NCI-H2227 treated with DMSO at 0.1 percent for 48 hours (cell line): Measurements from ENCODE around the gene GH2.
A peak's percentile ranks its signal among the peaks of the same experiment; 100 is the strongest.
"Not testable (repeated sequence)": the region's sequence is repeated elsewhere in the genome, so short reads cannot be mapped to it uniquely, and the experiment has no call there.

ENCODE experiments used
- DNase-seq: peaks from one replicate; lab custom pipeline; 2025; lab: John Stamatoyannopoulos, UW

GH2 gene

DNA sequence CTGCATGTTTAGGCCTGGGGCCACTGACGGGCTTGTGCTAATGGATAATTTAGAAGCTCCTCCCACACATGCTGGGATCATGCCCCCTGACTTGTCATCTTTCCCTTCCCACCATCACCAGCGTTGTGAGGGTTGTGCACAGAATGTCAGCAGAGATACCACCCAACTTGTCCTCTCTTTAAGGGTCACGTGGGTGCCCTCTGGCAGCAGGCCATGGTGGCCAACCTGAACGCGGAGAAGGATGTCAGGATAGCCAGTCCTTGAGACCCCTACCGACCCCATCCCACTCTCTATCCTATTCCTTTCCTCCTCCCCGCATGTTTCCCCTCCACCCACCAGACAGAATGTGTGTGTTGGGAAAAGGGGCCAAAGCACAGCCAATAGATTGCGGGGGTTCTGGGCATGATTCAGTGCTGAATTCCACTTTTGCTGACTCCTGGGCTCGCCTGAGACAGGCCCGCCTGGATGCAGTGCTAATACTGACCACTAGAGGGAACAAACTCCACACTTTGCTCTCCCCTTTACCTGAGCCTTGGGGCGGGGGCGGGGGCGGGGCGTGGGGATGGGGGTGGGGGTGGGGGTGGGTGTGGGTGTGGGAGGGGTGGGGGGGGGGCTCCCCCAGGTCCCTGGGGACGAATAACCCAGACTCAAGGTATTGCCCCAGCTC lies at the start of gene GH2:
GH2 (minus strand) TSS at position 10 of the 667 bp plus-strand sequence. CDS start 143 bp downstream, outside the sequence.
- DNase-seq, result no peak

DNA sequence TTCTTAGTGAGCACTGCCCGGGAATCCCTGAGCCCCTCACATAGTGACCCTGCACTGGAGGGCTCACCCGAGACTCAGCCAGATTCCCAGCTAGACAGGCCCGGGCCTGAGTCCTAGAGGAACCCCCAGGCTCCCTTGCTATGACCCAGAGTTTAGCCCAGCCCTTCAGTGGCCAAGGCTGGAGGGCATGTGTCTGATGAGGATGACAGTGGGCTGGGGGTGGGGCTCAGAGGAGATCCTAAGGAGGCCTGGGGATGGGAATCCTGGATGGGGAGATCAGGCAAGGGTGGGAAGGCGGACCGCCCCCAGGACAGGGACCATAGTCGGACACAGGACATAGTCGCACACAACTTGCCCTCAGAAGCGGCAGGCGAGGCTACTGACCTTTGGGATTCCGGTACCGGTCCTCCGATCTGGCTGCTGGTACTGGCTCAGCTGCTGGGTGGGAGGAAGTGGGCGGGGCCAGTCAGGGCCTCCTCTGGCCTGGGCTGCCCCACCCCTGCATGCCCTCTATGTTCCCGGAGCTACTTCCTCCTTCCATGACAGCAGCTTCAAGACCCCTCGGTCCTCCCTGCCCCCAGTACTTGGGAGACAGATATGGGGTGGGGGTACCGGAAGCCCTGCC lies 49.3 kb upstream of the GH2 start:
- DNase-seq, result no peak

DNA sequence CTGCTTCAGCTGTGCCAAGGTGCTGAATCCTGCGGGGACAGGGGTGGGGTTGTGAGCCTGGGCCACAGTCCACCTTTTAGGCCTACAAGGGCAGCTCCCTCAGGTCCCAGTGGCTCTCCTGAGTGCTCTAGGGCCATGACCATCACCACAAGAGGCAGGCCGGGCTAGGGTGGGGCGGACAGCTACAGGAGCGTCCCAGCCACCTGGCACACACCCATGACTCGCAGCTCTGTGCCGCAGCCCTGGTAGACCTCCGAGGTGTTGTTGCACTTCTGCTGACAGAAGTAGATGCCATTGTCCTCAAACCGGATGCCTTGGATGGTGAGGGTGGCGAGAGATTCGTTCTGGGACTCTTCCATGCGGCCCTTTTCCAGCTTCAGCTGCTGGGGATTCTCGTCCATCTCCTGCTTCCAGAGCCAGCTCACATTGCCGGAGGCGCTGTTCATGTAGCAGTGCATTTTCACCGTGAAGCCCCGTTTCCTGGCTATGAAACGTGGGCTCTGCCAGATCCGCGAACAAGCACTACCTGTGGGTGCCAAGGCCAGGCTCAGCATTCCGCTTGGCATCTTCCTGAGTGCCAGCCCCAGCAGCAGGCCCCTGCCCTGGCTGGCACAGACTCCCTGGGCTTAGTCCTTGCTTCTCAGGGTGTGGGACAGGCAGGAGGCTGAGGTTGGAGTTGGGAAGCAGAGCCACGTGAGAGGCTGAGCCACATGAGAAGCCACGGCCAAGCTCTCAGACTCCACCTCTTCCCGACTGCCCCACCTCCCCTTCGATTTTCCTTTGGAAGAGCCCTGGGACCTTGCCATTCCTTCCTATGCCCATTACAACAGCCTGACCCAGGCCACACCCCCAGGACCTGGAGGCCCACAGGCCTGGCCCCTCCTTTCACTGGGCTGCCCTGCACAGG lies 48.4 kb upstream of the GH2 start:
- DNase-seq, result no peak

DNA sequence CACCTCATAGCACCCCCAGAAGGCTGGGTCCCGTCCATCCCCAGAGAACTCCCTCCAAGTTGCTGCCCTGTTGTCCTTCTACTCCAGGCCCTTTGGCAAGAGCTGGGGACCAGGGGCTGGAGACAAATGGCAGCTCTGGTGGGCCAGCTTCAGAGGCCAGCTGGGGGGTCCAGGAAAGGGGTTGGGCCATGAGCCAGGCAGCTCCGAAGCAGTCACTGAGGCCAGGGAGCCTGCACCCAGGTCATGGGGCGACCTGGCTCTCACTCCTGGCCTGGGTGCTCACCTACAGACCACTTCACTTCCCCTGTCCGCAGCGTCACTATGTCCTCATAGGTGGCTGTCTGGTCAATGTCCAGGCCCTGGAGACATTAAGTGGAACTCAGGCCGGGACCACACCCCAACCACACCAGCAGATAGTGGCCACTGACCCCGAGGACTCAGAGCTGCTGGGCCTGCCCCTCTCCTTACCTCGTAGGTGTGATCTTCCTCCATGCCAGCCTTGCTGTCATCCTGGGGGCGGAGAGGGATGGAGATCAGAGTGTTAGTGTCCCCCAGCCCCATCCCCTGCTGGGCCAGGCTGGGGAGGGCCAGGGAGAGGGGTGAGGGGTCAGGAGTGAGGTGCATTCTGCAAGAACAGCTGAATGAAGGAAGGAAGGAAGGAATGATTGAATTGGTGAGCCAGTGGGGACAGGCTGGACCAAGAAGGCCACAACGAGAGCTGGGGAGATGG lies 47.4 kb upstream of the GH2 start:
- no peak for DNase-seq

DNA sequence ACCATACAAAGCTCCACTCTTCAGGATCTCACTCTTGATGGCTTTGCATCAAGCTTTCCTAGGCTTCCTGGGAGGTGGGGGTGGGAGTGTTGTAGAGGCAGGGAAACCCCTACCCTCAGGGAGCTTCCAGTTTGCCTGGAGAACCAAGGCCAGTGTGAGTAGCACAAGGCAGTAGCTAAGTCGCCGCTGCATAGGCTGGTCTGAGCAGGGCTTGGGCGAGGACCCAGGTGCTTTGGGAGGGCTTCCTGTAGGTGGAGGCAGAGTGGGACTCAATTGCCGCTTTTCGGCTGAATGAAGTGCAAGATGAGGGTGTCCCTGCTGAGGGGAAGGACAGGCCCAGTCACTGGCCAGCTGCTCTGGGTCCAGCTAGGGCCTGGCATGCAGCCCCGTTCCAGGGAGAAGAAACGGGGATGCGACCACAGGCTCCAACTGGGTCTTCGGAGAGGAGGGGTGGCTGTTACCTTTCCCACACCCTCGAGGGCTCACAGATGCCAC lies 46.5 kb upstream of the GH2 start:
- no peak for DNase-seq

DNA sequence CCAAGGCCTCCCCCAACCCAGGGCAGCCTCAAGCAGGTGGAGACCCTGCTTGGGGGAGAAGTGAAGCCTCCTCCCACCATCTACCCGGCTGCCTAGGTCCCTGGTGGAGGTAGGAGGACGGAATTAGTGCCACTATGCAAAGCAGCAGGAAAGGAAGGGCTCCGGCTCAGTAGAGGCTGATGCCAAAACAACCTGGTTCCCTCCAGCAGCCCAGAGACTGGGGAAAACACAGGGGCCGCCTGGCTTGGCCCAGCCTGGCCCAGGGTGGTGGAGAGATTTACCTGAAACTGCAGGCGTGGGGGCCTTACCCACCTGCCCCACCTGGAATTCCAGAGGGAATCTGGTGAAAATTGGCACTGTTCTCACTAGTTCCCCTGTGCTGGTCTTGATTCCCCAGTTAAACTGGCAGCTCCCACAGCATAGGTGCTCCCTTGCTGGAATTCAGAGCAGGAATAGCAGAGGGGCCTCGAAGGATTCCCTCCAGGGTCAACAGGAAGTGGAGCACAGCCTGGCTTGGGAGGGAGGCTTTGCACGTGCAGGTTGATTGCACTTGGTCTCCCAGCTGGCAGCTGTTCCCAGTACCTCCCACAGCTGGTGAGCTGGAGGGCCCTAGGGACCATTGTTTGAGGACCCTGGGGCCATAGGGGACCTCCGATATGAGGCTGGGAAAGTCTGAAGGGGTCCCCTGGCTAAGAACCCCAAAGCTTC lies 45.9 kb upstream of the GH2 start:
- DNase-seq, result no peak

DNA sequence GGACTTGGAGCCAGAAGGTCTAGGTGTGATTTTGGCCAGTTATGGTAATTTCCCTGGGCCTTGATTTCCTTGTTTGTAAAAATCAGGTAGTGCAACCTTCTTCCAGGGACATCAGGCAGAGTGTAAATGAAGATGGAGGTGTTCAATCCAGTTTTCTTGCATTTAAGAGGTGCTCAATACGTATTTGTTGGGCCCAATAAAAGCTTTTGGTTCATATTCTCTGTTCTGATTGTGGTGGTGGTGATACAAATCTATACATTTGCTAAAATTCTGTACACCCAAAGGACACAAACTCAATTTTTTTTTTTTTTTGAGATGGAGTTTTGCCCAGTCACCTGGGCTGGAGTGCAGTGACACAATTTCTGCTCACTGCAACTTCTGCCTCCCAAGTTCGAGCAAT lies 44.4 kb upstream of the GH2 start:
- DNase-seq, result no peak

DNA sequence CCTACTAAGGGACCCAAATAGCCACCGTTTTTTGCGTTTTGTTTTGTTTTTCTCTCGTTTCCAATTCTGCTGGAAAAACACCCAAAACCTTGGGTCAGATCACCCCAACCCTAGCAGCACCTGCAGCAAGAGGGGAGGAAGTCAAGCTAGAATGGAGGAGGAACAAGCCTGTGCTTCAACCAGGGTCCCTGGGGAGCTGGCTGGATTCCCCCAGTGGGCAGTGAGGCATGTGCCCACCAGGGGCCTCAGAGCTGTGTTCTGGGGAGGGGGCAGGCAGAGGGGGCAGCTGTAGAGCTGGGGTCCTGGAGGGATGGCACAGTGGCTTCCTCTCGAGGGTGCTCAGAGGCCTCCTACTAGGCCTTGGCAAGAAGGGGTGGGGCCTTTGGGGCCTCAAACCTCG lies 43.9 kb upstream of the GH2 start:
- DNase-seq, result no peak

DNA sequence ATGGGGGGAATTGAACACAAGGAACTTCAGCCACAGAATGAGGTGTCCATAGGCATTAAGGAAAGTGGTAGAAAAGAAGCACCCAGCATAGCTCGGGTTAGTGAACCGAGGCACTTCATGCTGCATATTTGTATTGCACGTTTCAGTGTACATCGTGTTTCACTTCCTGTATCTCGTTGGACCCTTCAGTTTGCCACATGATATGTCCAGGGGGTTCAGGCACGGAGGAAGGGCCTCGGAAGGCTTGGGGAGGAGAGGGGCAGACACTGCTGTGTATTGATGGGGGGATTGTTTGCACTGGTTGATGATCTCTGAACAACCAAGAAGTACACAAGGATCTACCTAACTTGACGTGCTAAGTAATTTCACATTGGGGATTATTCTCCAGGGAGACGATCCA lies 40.7 kb upstream of the GH2 start:
- not testable (repeated sequence) for DNase-seq

DNA sequence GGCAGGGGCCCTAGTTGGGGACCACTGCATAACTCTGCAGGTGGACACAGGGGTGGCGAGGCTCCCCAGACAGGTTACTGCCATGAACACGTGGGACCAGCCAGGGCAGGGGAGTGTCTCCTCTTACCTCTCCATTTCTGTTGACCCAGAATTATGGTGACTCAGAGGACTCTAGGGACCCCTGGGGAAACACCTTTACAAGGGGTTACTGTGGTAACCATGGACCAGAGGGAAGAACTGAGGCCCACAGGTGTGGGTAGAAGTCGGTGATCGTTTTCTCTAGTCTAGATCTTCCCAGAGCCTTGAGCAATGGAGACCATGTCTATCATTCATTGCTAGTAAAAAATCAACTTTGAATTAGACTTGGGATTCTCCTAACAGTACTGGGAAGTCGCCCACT lies 39.0 kb upstream of the GH2 start:
- DNase-seq, result not testable (repeated sequence)

DNA sequence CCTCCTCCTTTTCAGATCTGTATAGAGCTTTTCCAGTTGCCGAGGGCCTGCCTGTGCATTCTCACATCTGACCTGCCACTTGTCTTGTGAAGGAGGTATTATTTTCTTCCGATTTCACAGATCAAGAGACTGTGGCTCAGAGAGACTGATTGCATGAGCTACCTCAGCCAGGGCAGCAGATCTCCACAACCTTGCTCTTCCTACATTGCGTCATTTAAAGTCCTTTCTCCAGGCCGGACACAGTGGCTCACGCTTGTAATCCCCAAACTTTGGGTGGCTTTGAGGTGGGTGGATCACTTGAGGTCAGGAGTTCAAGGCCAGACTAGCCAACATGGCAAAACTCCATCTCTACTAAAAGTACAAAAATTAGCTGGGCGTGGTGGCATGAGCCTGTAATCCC lies 38.3 kb upstream of the GH2 start:
- DNase-seq, result not testable (repeated sequence)

DNA sequence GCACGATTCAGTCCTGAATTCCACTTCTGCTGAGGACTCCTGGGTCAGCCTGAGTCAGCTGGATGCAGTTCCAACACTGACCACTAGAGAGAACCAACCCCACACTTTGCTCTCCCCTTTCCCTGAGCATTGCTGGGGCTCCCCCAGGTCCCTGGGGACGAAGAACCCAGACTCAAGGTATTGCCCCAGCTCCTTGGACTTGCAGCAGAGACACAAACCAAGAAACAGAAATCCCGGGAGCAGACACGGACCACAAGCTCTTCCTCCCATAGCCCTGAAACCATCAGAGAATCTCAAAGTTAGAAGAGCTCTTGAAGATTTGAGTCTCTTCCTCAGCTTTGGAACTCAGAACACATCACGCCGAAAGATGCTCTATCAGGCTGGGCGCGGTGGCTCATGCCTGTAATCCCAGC lies 37.6 kb upstream of the GH2 start:
- DNase-seq, result peak; percentile 2

DNA sequence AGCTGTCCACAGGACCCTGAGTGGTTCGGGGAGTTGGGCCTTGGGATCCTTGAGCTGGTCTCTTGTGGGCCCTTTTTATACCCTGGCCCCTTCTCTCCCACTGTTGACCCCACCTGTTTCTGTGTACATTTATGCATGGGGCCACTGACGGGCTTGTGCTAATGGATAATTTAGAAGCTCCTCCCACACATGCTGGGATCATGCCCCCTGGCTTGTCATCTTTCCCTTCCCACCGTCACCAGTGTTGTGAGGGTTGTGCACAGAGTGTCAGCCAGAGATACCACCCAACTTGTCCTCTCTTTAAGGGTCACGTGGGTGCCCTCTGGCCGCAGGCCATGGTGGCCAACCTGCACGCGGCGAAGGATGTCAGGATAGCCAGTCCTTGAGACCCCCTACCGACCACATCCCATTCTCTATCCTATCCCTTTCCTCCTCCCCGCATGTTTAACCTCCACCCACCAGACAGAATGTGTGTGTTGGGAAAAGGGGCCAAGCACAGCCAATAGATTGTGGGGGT lies 37.1 kb upstream of the GH2 start, which contains the start of gene GH1:
GH1 (minus strand) TSS at position 51 of the 517 bp plus-strand sequence. CDS start 63 bp downstream, outside the sequence.
- not testable (repeated sequence) for DNase-seq

DNA sequence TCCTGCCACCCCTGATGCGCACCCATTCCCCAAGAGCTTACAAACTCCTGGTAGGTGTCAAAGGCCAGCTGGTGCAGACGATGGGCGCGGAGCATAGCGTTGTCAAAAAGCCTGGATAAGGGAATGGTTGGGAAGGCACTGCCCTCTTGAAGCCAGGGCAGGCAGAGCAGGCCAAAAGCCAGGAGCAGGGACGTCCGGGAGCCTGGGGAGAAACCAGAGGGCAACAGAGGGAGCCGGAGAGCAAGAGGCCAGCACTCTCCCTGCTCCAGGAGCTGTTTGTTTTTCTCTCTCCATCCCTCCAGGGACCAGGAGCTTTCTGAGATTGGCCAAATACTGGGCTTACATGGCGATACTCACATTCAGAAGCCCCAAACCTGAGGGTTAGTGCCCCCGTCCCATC lies 36.6 kb upstream of the GH2 start:
- DNase-seq, result no peak

DNA sequence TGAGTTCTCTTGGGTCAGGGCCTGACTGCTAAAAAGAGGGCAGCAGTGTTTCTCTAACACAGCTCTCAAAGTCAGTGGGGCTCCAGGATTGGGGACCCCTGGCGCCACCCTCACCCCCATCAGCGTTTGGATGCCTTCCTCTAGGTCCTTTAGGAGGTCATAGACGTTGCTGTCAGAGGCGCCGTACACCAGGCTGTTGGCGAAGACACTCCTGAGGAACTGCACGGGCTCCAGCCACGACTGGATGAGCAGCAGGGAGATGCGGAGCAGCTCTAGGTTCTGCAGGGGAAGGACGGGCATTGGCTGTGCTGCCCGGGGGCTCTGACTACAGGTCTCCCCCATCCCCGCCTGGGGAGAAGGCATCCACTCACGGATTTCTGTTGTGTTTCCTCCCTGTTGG lies 35.9 kb upstream of the GH2 start:
- DNase-seq, result no peak

DNA sequence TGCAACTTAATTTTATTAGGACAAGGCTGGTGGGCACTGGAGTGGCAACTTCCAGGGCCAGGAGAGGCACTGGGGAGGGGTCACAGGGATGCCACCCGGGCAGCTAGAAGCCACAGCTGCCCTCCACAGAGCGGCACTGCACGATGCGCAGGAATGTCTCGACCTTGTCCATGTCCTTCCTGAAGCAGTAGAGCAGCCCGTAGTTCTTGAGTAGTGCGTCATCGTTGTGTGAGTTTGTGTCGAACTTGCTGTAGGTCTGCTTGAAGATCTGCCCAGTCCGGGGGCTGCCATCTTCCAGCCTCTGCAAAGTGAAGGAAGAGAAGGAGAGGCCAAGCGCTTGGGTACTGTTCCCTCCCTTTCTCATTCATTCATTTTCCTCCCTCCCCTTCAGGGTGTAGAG lies 35.5 kb upstream of the GH2 start:
- DNase-seq, result not testable (repeated sequence)

DNA sequence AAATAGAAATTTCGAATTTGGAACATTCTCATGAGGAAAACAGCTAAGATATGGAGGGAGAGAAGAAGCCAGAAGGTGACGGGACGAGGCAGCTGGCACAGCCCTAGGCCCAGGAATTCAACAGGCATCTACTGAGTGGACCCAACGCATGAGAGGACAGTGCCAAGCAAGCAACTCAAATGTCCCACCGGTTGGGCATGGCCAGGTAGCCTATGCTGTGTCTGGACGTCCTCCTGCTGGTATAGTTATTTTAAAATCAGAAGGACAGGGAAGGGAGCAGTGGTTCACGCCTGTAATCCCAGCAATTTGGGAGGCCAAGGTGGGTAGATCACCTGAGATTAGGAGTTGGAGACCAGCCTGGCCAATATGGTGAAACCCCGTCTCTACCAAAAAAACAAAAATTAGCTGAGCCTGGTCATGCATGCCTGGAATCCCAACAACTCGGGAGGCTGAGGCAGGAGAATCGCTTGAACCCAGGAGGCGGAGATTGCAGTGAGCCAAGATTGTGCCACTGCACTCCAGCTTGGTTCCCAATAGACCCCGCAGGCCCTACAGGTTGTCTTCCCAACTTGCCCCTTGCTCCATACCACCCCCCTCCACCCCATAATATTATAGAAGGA lies 34.9 kb upstream of the GH2 start:
- no peak for DNase-seq

DNA sequence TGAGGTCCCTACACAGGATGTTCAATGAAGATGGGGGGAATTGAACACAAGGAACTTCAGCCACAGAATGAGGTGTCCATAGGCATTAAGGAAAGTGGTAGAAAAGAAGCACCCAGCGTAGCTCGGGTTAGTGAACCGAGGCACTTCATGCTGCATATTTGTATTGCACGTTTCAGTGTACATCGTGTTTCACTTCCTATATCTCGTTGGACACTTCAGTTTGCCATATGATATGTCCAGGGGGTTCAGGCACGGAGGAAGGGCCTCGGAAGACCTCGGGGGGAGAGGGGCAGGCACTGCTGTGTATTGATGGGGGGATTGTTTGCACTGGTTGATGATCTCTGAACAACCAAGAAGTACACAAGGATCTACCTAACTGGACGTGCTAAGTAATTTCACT lies 34.0 kb upstream of the GH2 start:
- DNase-seq, result not testable (repeated sequence)

DNA sequence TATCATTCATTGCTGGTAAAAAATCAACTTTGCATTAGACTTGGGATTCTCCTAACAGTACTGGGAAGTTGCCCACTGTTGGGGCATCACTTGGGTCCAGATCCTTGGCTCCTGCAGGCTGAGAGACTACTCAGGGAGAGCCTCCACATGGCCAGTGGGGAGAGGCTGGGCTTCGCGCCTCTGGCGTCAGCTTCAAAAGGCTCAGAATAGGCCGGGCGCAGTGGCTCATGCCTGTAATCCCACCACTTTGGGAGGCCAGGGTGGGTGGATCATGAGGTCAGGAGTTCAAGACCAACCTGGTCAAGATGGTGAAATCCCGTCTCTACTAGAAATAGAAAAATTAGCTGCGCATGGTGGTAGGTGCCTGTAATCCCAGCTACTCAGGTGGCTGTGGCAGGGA lies 32.7 kb upstream of the GH2 start:
- DNase-seq, result no peak

DNA sequence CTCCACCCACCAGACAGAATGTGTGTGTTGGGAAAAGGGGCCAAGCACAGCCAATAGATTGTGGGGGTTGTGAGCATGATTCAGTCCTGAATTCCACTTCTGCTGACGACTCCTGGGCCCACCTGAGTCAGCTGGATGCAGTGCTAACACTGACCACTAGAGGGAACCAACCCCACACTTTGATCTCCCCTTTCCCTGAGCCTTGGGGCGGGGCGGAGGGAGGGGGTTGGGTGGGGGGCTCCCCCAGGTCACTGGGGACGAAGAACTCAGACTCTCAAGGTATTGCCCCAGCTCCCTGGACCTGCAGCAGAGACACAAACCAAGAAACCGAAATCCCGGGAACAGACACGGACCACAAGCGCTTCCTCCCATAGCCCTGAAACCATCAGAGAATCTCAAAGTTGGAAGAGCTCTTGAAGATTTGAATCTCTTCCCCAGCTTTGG lies 29.9 kb upstream of the GH2 start:
- DNase-seq, result peak; percentile 11
